ENCODE measurements around the gene CHAF1B.

GRCh38 chr21:36437745-36438128, 52.5 kb downstream of the CHAF1B start:
- TF ChIP-seq RAD21 (IDR thresholded peaks at IDR 0.05 in 1 of 2, conservative IDR thresholded peaks at IDR 0.05 in 1 of 2; ENCODE audit: low read depth in 2 of 2, low read length in 2 of 2) (no peak), ATF3 (IDR thresholded peaks at IDR 0.05; ENCODE audit: insufficient read depth, low read depth, low read length) (no peak), CEBPB (IDR thresholded peaks at IDR 0.05; ENCODE audit: low read depth, low read length) (no peak), SP1 (IDR thresholded peaks at IDR 0.05; ENCODE audit: low read depth, low read length) (no peak), KDM1A (IDR thresholded peaks at IDR 0.05; ENCODE audit: borderline replicate concordance, low read length) (no peak), CTCF (IDR thresholded peaks at IDR 0.05; ENCODE audit: control extremely low read depth in 1 of 3, insufficient read depth in 1 of 3, low read depth in 1 of 3, low read length in 3 of 3) (no peak), CHD2 (IDR thresholded peaks at IDR 0.05; ENCODE audit: low read length) (no peak)

All from H1 (cell line).